C4-2B (cell line): ENCODE measurements around the gene RNF207.

Experiments
- CTCF ChIP-seq: fragments of 450-650 bp; conservative IDR thresholded peaks from 2 replicates; pipeline ENCODE4 v1.5.1; 2017; ENCODE audit warnings: mild to moderate bottlenecking
- ZFX ChIP-seq: fragments of 450-650 bp; IDR thresholded peaks from 2 replicates; pipeline ENCODE4 v1.6.1; 2017

- TF ChIP-seq CTCF (no peak), ZFX (no peak)
Observed at GRCh38 chr1:6210591-6211355, 4.9 kb downstream of the RNF207 start.
